Measurements from ENCODE around the gene MUC4.

Gene MUC4

DNA sequence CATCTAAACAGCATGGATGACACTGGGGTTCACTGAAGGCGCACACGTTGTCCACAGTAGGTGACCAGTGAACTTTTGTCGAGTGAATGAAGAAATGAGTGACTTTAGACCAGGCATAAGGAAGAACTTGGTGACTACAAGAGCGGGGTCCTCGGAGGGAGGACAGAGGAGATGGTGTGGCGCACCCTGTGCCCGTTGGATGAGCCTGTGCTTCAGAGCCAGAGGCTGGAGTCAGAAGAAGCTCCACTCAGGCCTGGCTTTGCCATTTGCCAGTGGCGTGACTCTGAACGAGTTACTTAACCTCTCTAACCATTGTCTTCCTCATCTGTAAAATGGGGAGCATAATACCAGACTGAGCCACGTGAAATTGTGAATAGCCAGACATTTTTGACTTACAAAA lies 42.2 kb downstream of the MUC4 start:
- no peak for TF ChIP-seq CTCF (IDR thresholded peaks at IDR 0.05; ENCODE audit: low read depth, low read length)
- no peak overlapping the region for H3K4me3 ChIP-seq (ENCODE audit: low read depth, low read length)
- in situ Hi-C loops (cut with HindIII; ENCODE audit: low sequenced_read_pairs): no loop called here
- DNase-seq (ENCODE audit: low read depth, low spot score): no peak

GRCh38 chr3:195768831-195769303 lies 42.9 kb downstream of the MUC4 start:
- no peak for DNase-seq (ENCODE audit: low read depth, low spot score)
- TF ChIP-seq CTCF (IDR thresholded peaks at IDR 0.05; ENCODE audit: low read depth, low read length): no peak
- H3K4me3 ChIP-seq (ENCODE audit: low read depth, low read length): no peak overlapping the region
- in situ Hi-C loops (cut with HindIII; ENCODE audit: low sequenced_read_pairs): no loop called here

DNA sequence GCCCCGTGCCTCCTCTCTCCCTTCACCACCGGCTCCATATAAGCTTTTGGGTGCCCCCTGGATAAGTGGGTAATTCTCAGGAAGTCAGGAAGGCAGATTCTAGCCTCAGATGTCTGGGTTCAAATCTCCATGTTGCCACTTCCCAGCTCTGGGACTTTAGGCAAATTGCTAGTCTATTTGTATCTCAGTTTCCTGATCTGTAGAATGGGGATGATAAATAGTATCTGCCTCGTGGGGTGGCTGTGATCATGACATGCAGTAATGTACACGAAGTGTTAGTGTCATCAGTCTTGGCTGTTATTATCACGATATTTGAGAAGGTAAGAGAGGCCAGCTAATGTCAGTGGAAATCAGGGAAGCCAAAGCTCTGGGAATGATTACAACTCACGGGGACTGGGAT lies 43.3 kb downstream of the MUC4 start:
- TF ChIP-seq CTCF (IDR thresholded peaks at IDR 0.05; ENCODE audit: low read depth, low read length): no peak
- in situ Hi-C loops (cut with HindIII; ENCODE audit: low sequenced_read_pairs): no loop called here
- DNase-seq (ENCODE audit: low read depth, low spot score): no peak
- no peak overlapping the region for H3K4me3 ChIP-seq (ENCODE audit: low read depth, low read length)

DNA sequence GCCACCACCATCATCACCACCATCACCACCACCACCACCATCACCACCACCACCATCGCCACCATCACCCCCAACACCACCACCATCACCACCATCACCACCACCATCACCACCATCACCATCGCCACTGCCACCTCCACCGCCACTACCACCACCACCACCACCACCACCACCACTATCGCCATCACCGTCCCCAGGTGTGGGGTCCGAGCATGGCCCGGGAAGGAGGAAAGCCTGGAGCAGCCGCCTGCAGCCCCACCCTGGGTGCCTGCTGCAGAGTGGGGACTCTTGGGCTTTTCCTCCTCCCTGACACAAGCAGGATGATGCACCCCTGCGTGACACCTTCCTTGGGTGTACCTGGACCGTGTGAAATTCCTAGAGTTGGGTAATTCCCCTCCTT lies 43.9 kb downstream of the MUC4 start:
- TF ChIP-seq CTCF (IDR thresholded peaks at IDR 0.05; ENCODE audit: low read depth, low read length): no peak
- H3K4me3 ChIP-seq (ENCODE audit: low read depth, low read length): no peak overlapping the region
- in situ Hi-C loops (cut with HindIII; ENCODE audit: low sequenced_read_pairs): no loop called here
- DNase-seq (ENCODE audit: low read depth, low spot score): no peak

- H3K4me3 ChIP-seq (ENCODE audit: low read depth, low read length): no peak overlapping the region
- in situ Hi-C loops (cut with HindIII; ENCODE audit: low sequenced_read_pairs): no loop called here
- DNase-seq (ENCODE audit: low read depth, low spot score): no peak
- TF ChIP-seq CTCF (IDR thresholded peaks at IDR 0.05; ENCODE audit: low read depth, low read length): no peak
These were observed 45.1 kb downstream of the MUC4 start for GRCh38 chr3:195766671-195767070.

GRCh38 chr3:195764961-195765706 lies 46.6 kb downstream of the MUC4 start:
- DNase-seq (ENCODE audit: low read depth, low spot score): no peak
- no peak overlapping the region for H3K4me3 ChIP-seq (ENCODE audit: low read depth, low read length)
- in situ Hi-C loops (cut with HindIII; ENCODE audit: low sequenced_read_pairs): no loop called here
- no peak for TF ChIP-seq CTCF (IDR thresholded peaks at IDR 0.05; ENCODE audit: low read depth, low read length)

All from astrocyte of the spinal cord (primary cell).